C4-2B (cell line): Measurements from ENCODE around the gene TMEM163.

Experiments
- ZFX ChIP-seq: fragments of 450-650 bp; IDR thresholded peaks from 2 replicates; pipeline ENCODE4 v1.6.1; 2017
- TF ChIP-seq, protein P1 (sequence below): fragments of 450-650 bp; conservative IDR thresholded peaks from 2 replicates; pipeline ENCODE4 v1.5.1; 2017; ENCODE audit warnings: mild to moderate bottlenecking

- TF ChIP-seq, protein P1, sequence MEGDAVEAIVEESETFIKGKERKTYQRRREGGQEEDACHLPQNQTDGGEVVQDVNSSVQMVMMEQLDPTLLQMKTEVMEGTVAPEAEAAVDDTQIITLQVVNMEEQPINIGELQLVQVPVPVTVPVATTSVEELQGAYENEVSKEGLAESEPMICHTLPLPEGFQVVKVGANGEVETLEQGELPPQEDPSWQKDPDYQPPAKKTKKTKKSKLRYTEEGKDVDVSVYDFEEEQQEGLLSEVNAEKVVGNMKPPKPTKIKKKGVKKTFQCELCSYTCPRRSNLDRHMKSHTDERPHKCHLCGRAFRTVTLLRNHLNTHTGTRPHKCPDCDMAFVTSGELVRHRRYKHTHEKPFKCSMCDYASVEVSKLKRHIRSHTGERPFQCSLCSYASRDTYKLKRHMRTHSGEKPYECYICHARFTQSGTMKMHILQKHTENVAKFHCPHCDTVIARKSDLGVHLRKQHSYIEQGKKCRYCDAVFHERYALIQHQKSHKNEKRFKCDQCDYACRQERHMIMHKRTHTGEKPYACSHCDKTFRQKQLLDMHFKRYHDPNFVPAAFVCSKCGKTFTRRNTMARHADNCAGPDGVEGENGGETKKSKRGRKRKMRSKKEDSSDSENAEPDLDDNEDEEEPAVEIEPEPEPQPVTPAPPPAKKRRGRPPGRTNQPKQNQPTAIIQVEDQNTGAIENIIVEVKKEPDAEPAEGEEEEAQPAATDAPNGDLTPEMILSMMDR: no peak
- TF ChIP-seq ZFX: no peak
These were observed 26.2 kb upstream of the TMEM163 start for GRCh38 chr2:134745023-134745422.
